ENCODE measurements around the gene TCF7L2. TPM values are rescaled to one million over a fixed set of nuclear protein-coding genes. Genes with fewer than 3 reads are reported as not detected.
"Not testable (repeated sequence)": the region's sequence is repeated elsewhere in the genome, so short reads cannot be mapped to it uniquely, and the experiment has no call there.

Gene TCF7L2
- total RNA-seq, 2 donors from 2014 or later: 26.8 to 29.6 TPM

DNA sequence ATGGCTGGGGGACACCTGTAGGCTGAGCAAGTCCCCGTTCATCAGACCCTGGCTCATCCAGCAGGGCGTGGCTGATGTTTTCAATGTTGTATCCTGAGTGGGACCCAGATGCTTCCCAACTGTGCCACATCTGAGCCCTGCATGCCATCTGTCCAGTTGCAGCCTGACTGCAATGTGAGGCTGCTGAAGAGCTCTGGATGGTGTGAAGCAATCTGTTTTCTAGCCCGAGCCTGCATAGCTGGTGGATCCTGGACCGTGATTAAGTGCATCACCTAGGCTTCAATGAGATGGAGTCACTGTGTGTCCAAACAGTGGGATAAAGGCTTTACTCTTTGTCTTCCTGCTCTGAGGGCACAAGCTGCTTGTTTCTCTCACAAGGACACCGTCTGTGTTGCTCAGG is 99.8 kb downstream of the TCF7L2 start:
- no peak for DNase-seq (ENCODE audit: low spot score)
- intact Hi-C loops (cut with DNase I): loop anchor here (5.0 to 10.0 kb wide), 2 partner anchors 95 to 98 kb away; partner anchors contain the start of gene TCF7L2 (in 2 of the 2)

DNA sequence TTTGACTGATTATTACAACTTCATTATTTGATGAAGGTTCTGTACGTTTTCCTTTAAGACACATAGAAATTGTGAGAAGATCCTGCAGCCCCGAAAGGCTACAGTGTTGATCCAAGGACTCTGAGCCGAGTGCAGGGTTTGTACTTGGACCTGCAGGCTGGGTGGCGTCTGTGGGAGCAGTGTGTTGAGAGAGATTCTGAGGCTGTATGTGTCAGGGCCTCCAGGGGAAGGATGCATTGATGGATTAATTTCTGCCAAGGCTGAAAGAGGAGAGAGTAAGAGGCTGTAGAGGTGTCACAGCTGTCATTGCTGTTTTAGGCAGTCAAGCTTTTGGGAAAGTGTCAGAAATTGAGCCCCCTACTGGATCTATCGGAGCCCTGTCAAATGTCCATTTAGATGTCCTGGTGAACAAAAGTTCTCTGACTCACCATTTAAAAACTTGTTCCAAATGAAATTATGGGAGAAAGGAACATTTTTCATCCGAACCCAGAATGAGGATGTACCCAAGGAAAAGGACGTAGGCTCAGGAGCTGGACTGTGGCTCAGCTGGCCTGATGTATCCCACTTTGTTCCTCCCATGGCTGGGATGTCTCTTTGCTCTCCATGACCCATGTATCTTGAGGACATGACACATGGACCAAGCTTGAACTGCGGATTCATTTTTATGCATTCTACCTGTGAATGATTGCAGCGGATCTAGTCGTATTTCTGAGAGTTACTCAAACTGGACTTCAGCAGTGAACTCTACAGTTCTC is 102.2 kb downstream of the TCF7L2 start:
- intact Hi-C loops (cut with DNase I): no loop called here
- no peak for DNase-seq (ENCODE audit: low spot score)

GRCh38 chr10:113053091-113053490 is 103.0 kb downstream of the TCF7L2 start:
- peak; percentile 94 for DNase-seq (ENCODE audit: low spot score)
- intact Hi-C loops (cut with DNase I): no loop called here

- intact Hi-C loops (cut with DNase I): no loop called here
- no peak for DNase-seq (ENCODE audit: low spot score)
These were observed 103.8 kb downstream of the TCF7L2 start for GRCh38 chr10:113053881-113054280.

GRCh38 chr10:113055458-113055857 is 105.4 kb downstream of the TCF7L2 start:
- no peak for DNase-seq (ENCODE audit: low spot score)
- intact Hi-C loops (cut with DNase I): no loop called here

DNA sequence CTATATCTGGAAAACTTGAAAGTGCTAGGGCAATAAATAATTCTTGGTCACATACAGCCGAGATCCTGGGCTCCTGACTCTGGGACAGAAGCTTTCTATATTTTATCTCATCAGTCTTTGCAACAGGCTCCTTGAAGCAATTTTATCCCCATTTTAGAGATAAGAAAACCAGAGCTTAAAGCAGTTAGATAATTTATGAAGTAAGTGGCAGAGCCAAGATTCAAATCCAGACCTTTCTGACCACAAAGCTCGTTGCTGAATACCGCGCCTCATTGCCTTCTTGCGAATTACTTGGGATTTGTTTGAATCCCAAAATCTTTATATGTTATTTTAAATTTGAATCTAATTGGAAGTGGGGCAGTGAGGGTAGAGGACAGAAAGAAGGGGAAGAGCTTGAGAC is 106.0 kb downstream of the TCF7L2 start:
- intact Hi-C loops (cut with DNase I): no loop called here
- DNase-seq (ENCODE audit: low spot score): no peak

DNA sequence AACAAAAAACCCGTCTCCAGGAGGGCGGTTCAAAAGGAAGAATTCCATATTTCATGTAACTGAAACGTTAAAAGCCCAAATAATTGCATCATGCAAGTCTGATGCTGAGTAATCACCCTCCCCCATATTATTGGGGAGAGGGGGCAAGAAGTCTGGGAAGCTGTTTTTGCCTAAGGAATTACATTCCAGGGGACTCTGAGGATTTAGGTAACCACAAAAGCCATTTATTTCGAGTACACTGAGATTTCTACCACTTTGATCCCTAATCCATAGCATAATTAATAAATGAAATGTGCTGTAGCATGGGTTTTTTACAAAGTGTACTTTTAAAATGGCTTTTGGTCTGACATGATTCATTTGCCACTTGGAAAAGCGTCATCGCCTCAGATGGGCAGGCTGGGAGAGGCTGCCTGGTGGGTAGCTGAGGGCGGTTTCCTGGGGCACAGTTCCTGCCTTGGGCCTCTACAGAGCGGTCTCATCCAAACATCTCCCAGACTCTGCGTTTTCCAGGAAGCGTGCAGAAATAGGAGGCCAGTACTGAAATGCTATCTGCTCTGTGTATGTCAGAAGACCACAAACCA is 106.5 kb downstream of the TCF7L2 start:
- intact Hi-C loops (cut with DNase I): loop anchor here in 1 of 2 donors (1.0 kb wide), 1 partner anchor 48 kb away; no protein-coding TSS in a partner anchor
- DNase-seq (ENCODE audit: low spot score): no peak

GRCh38 chr10:113057948-113058522 is 108.0 kb downstream of the TCF7L2 start:
- intact Hi-C loops (cut with DNase I): loop anchor here in 1 of 2 donors (1.0 kb wide), 1 partner anchor 50 kb away; no protein-coding TSS in a partner anchor

DNA sequence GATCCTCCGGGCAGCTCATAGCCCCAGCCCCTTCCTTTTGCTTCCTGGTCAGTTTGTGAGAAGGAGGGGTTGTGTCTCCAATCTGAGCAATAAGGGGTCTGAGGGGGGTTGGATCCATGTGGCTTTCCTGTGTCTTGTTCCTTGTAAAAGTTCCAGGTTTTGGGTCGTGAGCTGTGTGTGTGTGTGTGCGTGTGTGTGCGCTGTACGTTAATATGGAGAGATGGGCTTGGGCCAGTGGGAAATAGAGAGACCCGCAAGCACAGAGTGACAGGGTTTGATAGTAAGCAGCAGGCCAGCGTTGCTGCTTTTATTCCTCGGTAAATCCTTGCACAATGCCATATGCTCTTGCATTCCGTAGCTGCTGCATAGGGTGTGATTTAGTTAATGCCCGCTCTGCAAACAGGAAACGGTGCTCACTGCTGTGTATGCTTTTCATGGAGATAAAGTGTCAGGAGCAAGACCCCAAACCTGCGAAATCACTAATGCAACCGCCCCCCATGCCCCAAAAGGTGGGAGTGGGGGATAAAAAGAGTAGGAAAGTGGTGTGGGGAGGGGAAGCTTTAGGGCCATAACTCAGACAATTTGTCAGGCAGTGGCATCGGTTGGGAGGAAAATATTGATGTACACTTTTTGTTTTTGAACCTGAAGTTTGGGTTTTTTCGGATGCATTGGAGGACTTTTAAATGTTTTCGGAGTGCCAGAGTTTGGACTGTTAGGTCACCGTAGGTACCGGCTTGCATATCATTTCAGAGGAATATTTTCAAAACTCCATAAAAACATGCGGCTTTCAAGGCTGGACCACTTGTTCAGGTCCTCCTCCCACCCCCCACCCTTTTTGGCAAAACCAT is 108.7 kb downstream of the TCF7L2 start:
- no peak for DNase-seq (ENCODE audit: low spot score)
- intact Hi-C loops (cut with DNase I): no loop called here

More at GRCh38 chr10:113057948-113058522, 108.0 kb downstream of the TCF7L2 start:
- no peak for DNase-seq (ENCODE audit: low spot score)

GRCh38 chr10:113059371-113059780 is 109.3 kb downstream of the TCF7L2 start:
- DNase-seq (ENCODE audit: low spot score): no peak
- intact Hi-C loops (cut with DNase I): no loop called here

DNA sequence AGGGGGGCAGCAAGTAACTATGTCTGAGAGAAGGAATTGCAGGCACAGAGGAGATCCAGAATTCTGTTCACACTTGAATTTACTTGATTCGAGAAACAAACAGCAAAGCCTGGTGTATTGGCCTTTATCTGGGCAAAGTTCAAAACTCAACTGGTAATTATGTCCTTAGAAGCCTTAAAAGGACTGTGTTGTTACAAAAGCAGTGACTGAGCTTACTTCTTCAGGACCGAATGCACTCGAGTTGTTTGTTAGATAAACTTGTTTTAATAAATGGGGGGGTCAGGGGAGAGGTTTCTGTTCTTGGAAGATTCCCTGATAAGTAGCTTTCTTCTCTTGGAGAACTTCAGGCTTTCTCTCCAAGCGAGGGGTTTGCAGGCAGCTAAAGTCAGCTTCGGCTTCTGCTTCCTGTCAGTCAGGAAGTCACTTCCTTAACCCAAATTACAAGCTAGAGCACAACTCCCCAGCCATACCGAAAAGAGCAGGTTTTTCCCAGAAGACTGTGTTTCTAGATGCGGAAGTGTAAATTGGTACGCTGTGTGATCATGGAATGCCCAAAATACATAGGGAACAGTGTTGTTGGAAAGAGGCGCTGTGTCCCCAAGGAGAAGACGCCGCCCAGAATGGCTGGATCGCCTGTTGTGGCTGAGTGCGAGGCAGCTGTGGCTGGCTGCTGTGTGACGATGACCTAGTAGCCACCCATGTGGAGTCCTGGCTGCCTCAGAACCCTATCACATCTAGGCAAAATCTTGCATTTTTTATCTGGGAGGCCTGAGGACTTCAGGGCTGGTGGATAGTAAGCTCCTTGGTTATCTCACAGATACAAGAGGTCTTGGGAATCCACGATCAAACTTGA is 110.4 kb downstream of the TCF7L2 start:
- DNase-seq (ENCODE audit: low spot score): peak; percentile 90
- intact Hi-C loops (cut with DNase I): no loop called here

DNA sequence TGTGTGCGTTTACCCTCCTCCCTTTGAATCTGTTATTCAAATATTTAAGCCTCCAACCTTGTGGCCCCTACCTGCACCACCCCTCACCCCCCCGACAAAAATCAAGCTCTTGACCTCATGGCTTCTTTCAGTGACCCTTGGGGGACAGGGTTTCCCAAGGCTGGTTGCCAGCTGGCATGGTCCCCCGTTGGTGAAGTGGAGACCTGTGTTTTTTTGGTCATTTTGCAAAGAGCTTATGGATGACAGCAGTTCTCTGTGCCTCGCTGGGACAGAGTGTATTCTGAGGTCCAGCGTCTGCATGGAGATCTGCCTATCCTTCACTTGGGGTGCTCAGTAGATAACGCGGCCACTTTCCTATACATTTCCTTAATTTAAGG is 111.0 kb downstream of the TCF7L2 start:
- intact Hi-C loops (cut with DNase I): no loop called here
- no peak for DNase-seq (ENCODE audit: low spot score)

GRCh38 chr10:113061557-113061956 is 111.5 kb downstream of the TCF7L2 start:
- intact Hi-C loops (cut with DNase I): no loop called here
- no peak for DNase-seq (ENCODE audit: low spot score)

- DNase-seq (ENCODE audit: low spot score): no peak
- intact Hi-C loops (cut with DNase I): no loop called here
These were observed 113.3 kb downstream of the TCF7L2 start for GRCh38 chr10:113063043-113063967.

GRCh38 chr10:113064039-113064438 is 114.0 kb downstream of the TCF7L2 start:
- intact Hi-C loops (cut with DNase I): no loop called here
- no peak for DNase-seq (ENCODE audit: low spot score)

DNA sequence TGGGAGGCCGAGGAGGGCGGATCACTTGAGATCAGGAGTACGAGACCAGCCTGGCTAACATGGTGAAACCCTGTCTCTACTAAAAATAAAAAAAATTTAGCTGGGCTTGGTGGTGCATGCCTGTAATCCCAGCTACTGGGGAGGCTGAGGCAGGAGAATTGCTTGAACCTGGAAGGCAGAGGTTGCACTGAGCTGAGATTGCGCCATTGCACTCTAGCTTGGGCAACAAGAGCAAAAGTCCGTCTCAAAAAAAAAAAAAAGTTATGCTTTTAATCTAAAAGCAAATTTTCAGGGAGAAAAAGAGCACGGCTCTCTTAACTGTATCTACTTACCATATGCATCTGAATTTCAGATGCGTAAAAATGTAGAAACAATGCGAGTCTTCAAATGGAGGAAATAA is 116.1 kb downstream of the TCF7L2 start:
- DNase-seq (ENCODE audit: low spot score); intact Hi-C loops (cut with DNase I): not testable (repeated sequence)

- DNase-seq (ENCODE audit: low spot score): no peak
- intact Hi-C loops (cut with DNase I): no loop called here
These were observed 116.7 kb downstream of the TCF7L2 start for GRCh38 chr10:113066561-113067312.

All from posterior vena cava (tissue), 2 donors.